ENCODE data around the gene MMADHC.

MMADHC gene

DNA sequence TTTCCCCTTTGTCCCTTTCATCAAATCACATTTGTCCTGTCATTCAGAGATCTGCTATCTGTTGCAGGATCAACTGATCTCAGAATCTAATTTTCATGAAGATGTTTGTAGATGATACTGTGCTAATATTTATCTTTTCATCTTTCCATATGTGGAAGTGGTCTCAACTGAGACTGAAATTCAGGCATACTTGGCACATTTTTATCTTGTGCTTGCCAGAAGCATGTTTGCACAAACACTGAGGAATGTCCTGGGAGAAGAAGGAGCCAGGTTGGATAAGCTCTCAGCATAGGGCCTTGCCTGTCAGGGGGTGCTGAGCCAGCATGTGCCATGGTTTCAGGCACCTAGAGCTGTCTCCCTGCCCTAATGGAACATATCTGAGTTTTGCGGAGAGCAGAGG is 24.5 kb upstream of the MMADHC start:
- DNase-seq (ENCODE audit: extremely low read depth, insufficient read length): no peak
- Histone ChIP-seq H3K4me3 (replicated peaks; ENCODE audit: low read depth, low read length) (no peak overlapping the region), H3K27me3 (replicated peaks; ENCODE audit: control insufficient read depth, insufficient read depth, low read length) (no peaks in the 10 kb centered on the region), H3K36me3 (ENCODE audit: control insufficient read depth, insufficient read depth, low read length) (no peaks in the 10 kb centered on the region)
- TF ChIP-seq, protein P1, sequence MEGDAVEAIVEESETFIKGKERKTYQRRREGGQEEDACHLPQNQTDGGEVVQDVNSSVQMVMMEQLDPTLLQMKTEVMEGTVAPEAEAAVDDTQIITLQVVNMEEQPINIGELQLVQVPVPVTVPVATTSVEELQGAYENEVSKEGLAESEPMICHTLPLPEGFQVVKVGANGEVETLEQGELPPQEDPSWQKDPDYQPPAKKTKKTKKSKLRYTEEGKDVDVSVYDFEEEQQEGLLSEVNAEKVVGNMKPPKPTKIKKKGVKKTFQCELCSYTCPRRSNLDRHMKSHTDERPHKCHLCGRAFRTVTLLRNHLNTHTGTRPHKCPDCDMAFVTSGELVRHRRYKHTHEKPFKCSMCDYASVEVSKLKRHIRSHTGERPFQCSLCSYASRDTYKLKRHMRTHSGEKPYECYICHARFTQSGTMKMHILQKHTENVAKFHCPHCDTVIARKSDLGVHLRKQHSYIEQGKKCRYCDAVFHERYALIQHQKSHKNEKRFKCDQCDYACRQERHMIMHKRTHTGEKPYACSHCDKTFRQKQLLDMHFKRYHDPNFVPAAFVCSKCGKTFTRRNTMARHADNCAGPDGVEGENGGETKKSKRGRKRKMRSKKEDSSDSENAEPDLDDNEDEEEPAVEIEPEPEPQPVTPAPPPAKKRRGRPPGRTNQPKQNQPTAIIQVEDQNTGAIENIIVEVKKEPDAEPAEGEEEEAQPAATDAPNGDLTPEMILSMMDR (IDR thresholded peaks at IDR 0.05; ENCODE audit: insufficient read depth, low read length, poor library complexity, severe bottlenecking): no peak

DNA sequence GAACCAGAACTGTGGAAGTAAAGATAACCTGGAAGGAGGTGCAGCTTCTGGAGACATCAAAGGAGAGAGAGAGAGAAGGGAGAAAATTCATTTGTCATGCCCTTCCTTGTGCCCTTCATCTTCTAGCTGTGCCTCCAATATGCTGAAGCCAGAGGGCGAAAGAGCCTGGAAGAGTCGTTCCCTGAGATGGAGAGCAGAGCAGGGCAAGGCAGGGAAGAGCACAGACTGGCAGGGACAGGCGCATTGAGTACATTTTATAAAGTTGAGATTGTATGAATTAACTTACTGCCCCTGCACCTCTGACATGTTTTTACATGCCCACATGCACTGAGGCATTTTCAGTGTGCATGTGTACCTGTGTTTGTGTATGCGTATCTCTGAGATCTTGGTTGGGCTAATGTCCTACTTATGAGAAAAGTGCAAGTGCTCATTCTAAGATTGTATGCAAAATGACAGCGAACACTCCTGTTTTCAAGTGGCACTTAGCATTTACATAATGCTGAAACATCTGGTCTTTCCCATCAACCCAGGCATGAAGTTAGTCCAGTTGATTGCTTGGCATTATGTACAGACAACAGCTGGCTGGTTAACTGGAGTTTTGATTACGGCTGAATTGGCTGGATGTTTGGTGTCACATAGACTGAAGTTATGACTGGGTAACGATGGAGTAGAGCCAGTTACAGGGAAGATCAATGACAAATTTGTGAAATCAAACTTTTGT is 23.7 kb upstream of the MMADHC start:
- no peaks in the 10 kb centered on the region for H3K27me3 ChIP-seq (replicated peaks; ENCODE audit: control insufficient read depth, insufficient read depth, low read length)

GRCh38 chr2:149606251-149606811 is 18.8 kb upstream of the MMADHC start:
- Histone ChIP-seq H3K36me3 (ENCODE audit: control insufficient read depth, insufficient read depth, low read length) (no peaks in the 10 kb centered on the region), H3K27me3 (replicated peaks; ENCODE audit: control insufficient read depth, insufficient read depth, low read length) (no peaks in the 10 kb centered on the region), H3K4me3 (replicated peaks; ENCODE audit: low read depth, low read length) (no peak overlapping the region)
- no peak for DNase-seq (ENCODE audit: extremely low read depth, insufficient read length)
- TF ChIP-seq, protein P1 (IDR thresholded peaks at IDR 0.05; ENCODE audit: insufficient read depth, low read length, poor library complexity, severe bottlenecking): no peak

More for the DNA sequence above, 23.7 kb upstream of the MMADHC start:
- Histone ChIP-seq H3K36me3 (ENCODE audit: control insufficient read depth, insufficient read depth, low read length) (no peaks in the 10 kb centered on the region), H3K4me3 (replicated peaks; ENCODE audit: low read depth, low read length) (no peak overlapping the region)
- TF ChIP-seq, protein P1 (IDR thresholded peaks at IDR 0.05; ENCODE audit: insufficient read depth, low read length, poor library complexity, severe bottlenecking): no peak
- DNase-seq (ENCODE audit: extremely low read depth, insufficient read length): no peak

DNA sequence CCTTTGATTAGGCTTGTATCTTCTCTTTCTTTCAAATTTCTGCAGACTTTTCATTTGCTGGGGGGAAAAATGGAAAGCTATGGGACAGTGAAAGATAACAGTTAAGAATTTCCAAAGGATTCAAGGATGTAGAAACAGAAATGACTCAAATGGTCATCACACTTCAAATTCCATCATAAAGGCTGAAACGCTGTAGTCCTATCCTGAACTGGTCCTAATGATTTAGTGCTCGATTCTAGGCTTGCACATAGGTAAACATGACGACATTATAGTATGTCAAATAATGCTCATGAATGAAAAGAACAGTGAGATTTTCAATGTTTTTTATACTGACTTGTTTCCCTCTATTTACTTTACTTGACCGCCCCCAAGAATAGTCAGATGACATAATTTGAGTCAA is 15.7 kb upstream of the MMADHC start:
- Histone ChIP-seq H3K27me3 (replicated peaks; ENCODE audit: control insufficient read depth, insufficient read depth, low read length) (no peaks in the 10 kb centered on the region), H3K36me3 (ENCODE audit: control insufficient read depth, insufficient read depth, low read length) (no peaks in the 10 kb centered on the region), H3K4me3 (replicated peaks; ENCODE audit: low read depth, low read length) (no peak overlapping the region)
- no peak for DNase-seq (ENCODE audit: extremely low read depth, insufficient read length)
- TF ChIP-seq, protein P1 (IDR thresholded peaks at IDR 0.05; ENCODE audit: insufficient read depth, low read length, poor library complexity, severe bottlenecking): no peak

- no peaks in the 10 kb centered on the region for H3K36me3 ChIP-seq (ENCODE audit: control insufficient read depth, insufficient read depth, low read length)
- no peak for DNase-seq (ENCODE audit: extremely low read depth, insufficient read length)
- H3K27me3 ChIP-seq (replicated peaks; ENCODE audit: control insufficient read depth, insufficient read depth, low read length): no peaks in the 10 kb centered on the region
- H3K4me3 ChIP-seq (replicated peaks; ENCODE audit: low read depth, low read length): no peak overlapping the region
- TF ChIP-seq, protein P1 (IDR thresholded peaks at IDR 0.05; ENCODE audit: insufficient read depth, low read length, poor library complexity, severe bottlenecking): no peak
Measured at GRCh38 chr2:149601141-149601796, 13.7 kb upstream of the MMADHC start.

Data from GM06990 (cell line).